ENCODE data around the gene HSPB6. TPM values are rescaled to one million over a fixed set of nuclear protein-coding genes. Genes with fewer than 3 reads are reported as not detected.
"Not testable (repeated sequence)": the region's sequence is repeated elsewhere in the genome, so short reads cannot be mapped to it uniquely, and the experiment has no call there.

Gene HSPB6
- total RNA-seq, 2 experiments from 2014 or later: 0.40 to 0.55 TPM

DNA sequence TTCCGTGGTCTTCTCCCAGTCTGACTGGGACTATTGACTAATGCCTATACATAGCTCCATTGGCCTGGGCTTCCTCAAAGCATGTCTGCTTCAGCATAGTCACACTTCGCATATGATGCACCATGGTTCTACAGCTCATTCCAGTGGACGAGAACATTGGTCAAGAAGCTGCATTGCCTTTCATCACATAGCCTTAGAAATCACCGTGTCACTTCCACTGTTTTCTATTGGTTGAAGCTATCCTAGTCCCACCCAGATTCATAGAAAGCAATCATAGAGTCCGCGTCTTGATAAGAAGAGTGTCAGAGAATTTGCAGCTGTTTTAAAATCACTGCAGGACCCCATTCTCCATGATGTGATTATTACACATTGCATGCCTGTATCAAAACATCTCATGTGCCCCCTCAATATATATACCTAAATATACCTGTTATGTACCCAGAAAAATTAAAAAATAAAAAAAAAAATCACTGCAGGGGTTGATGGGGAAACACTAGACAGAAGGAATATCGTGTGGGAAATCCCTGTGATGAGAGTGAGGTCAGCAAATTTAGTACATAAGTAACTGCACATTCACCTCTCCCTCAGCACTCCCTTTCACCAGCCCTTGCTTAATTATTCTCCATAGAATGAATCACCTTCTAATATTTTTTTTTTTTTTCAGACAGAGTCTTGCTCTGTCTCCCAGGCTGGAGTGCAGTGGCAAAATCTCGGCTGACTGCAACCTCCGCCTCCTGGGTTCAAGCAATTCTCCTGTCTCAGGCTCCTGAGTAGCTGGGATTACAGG lies 16.4 kb upstream of the HSPB6 start:
- no peak overlapping the region for H3K4me3 Mint-ChIP-seq
- intact Hi-C loops (cut with micrococcal nuclease): no loop called here

DNA sequence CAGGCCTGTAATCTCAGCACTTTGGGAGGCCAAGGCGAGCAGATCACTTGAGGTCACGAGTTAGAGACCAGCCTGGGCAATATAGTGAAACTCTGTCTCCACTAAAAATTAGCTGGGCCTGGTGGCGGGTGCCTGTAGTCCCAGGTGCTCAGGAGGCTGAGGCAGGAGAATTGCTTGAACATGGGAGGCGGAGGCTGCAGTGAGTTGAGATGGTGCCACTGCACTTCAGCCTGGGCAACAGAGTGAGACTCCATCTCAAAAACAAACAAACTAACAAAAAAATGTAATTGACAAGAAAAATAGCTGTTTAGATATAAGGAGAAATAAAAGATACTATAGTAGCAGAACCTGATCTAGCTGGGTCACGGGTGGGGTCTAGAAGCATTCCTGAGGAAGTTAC lies 15.5 kb upstream of the HSPB6 start:
- H3K27me3 Mint-ChIP-seq (ENCODE audit: low read depth); H3K9me3 Mint-ChIP-seq; intact Hi-C loops (cut with micrococcal nuclease); H3K27ac Mint-ChIP-seq; DNase-seq; H3K4me3 Mint-ChIP-seq: not testable (repeated sequence)
- CTCF ChIA-PET: interaction anchor here (0.9 to 1.4 kb wide), 2 partner anchors 21 to 78 kb away, joined by 3 read pairs; no protein-coding TSS in a partner anchor
- Mint-ChIP-seq H3K4me1 (ENCODE audit: low read depth) (peaks cover 18% of the 10 kb centered on the region), H3K36me3 (ENCODE audit: low read depth) (peaks cover 11% of the 10 kb centered on the region)

More for the DNA sequence above, 16.4 kb upstream of the HSPB6 start:
- no peaks in the 10 kb centered on the region for H3K9me3 Mint-ChIP-seq
- H3K4me1 Mint-ChIP-seq (ENCODE audit: low read depth): peaks cover 18% of the 10 kb centered on the region
- no peak for DNase-seq
- peaks cover 10% of the 10 kb centered on the region for H3K36me3 Mint-ChIP-seq (ENCODE audit: low read depth)
- CTCF ChIA-PET: interaction anchor here (0.9 to 1.4 kb wide), 2 partner anchors 22 to 79 kb away, joined by 3 read pairs; no protein-coding TSS in a partner anchor
- H3K27me3 Mint-ChIP-seq (ENCODE audit: low read depth): no peaks in the 10 kb centered on the region
- H3K27ac Mint-ChIP-seq: no peak overlapping the region

DNA sequence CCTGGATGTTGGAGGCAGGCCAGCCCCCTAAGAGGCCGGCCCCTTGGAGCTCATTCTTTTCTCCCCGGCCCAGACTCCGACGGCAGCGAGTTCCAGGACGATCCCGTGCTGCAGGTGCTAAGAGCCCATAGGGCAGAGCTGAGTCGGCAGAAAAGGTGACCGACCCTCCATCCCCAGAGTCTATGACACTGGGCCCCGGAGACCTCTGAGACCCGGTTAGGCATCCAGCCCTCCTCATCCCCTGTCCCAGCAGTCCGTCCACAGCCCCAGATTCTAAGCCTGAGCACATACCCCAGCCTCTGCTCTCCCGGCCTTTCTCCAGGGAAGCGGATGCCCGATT lies 11.2 kb upstream of the HSPB6 start:
- intact Hi-C loops (cut with micrococcal nuclease): no loop called here
- H3K36me3 Mint-ChIP-seq (ENCODE audit: low read depth): peaks cover 20% of the 10 kb centered on the region
- H3K4me3 Mint-ChIP-seq: no peak overlapping the region
- DNase-seq: no peak
- no peaks in the 10 kb centered on the region for H3K4me1 Mint-ChIP-seq (ENCODE audit: low read depth)
- CTCF ChIA-PET: no interaction called here
- no peaks in the 10 kb centered on the region for H3K9me3 Mint-ChIP-seq
- H3K27me3 Mint-ChIP-seq (ENCODE audit: low read depth): no peaks in the 10 kb centered on the region
- H3K27ac Mint-ChIP-seq: no peak overlapping the region

DNA sequence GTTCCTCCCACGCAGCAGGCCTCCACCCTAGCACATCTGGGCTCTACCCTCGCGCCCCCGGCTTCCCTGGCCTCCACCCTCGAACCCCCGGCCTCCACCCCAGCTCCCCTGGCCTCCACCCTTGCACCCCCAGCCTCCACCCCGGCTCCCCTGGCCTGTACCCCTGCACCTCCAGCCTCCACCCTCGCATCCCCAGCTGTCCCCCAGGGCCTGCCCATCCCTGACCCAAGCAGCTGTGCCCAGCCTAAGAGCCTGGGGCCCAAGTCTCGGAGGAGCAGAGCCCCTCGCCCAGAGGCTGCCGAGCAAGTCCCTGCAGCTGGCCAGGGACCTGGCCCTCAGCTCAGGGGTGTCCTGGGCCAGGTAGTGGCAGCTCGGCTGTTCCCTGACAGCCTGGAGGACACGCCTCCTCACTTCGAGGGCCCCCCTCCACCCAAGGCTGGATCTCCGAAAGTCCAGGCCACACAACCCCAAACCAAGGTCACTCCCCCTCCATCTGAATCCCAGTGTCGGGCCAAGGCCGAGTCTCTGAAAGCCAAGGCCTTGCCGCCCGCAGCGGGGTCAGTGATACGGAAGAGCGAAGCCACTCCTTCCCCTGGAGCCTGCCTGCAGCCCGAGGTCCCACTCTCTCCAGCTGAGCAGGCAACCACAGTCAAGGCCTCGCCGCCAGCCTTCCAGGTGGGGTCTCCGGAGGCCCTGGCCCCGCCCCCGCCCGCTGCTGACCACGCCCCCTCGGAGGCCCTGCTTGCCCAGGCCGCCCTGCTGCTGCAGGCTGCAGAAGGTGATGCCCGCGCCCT lies 10.7 kb upstream of the HSPB6 start:
- Mint-ChIP-seq H3K27ac (no peak overlapping the region), H3K4me1 (ENCODE audit: low read depth) (no peaks in the 10 kb centered on the region), H3K9me3 (no peaks in the 10 kb centered on the region), H3K27me3 (ENCODE audit: low read depth) (no peaks in the 10 kb centered on the region), H3K4me3 (no peak overlapping the region), H3K36me3 (ENCODE audit: low read depth) (peaks cover 20% of the 10 kb centered on the region)
- no peak for DNase-seq
- intact Hi-C loops (cut with micrococcal nuclease): no loop called here
- CTCF ChIA-PET: no interaction called here

DNA sequence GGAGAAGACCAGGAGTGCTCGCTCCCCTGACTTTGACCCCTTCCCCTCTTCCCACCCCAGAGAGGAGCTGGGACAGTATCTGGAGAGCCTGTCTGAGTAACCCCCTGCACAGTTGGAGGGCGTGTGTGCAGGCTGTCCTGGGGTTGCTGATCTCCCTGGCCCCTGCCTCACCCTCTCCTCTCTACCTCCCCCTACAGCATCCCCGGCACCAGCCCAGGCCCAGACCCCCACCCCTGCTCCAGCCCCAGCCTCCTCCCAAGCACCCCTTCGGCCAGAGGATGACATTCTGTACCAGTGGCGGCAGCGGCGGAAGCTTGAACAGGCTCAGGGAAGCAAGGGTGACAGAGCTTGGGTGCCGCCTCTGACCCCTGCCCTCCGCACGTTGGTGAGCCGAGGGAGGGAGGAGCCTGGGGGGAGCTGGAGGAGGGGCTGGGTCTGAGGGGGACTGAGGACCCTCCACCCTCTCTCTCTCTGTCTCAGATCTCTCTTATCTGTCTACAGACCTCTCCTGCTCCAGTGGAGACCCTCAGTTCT lies 9.8 kb upstream of the HSPB6 start:
- H3K4me1 Mint-ChIP-seq (ENCODE audit: low read depth): no peaks in the 10 kb centered on the region
- H3K36me3 Mint-ChIP-seq (ENCODE audit: low read depth): peaks cover 26% of the 10 kb centered on the region

DNA sequence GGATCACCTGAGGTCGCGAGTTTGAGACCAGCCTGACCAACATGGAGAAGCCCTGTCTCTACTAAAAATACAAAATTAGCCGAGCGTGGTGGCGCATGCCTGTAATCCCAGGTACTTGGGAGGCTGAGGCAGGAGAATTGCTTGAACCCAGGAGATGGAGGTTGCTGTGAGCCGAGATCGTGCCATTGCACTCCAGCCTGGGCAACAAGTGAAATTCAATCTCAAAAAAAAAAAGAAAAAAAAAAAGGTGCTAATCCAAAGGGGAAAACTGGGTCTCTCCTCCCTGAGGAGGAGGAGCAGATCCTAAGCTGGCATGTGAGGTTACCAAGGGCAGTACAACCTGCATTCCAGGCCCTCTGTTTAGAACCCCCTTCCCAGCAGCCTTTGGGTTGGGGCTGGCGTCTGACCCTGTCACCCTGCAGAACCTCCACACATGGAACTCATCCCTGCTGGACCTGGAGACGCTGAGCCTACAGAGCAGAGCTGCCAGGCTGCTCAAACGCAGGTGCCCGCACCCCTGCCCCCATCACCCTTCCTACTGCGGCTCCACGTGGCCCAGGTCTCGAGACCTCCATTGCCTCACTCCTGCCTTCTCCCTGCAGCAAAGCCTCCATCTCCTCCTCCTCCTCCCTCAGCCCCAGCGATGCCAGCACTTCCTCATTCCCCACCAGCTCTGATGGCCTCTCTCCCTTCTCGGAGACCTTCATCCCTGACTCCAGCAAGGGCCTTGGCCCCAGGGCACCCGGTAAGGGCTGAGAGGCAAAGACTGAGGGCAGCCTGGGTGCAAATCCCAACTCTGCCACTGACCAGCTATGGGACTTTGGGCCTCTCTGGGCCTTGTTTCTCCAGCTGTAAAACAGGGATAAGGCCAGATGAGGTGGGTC lies 7.8 kb upstream of the HSPB6 start:
- intact Hi-C loops (cut with micrococcal nuclease): no loop called here
- peaks cover 28% of the 10 kb centered on the region for H3K36me3 Mint-ChIP-seq (ENCODE audit: low read depth)
- DNase-seq: no peak
- no peak overlapping the region for H3K27ac Mint-ChIP-seq
- no peaks in the 10 kb centered on the region for H3K27me3 Mint-ChIP-seq (ENCODE audit: low read depth)
- CTCF ChIA-PET: interaction anchor here (1.0 kb wide), 1 partner anchor 55 kb away, joined by 4 read pairs; no protein-coding TSS in a partner anchor
- H3K4me3 Mint-ChIP-seq: no peak overlapping the region
- H3K9me3 Mint-ChIP-seq: no peaks in the 10 kb centered on the region
- H3K4me1 Mint-ChIP-seq (ENCODE audit: low read depth): peaks cover 1% of the 10 kb centered on the region

More for the DNA sequence above, 9.8 kb upstream of the HSPB6 start:
- intact Hi-C loops (cut with micrococcal nuclease): no loop called here
- H3K4me3 Mint-ChIP-seq: no peak overlapping the region
- CTCF ChIA-PET: no interaction called here
- DNase-seq: no peak
- no peaks in the 10 kb centered on the region for H3K9me3 Mint-ChIP-seq
- H3K27ac Mint-ChIP-seq: no peak overlapping the region
- H3K27me3 Mint-ChIP-seq (ENCODE audit: low read depth): no peaks in the 10 kb centered on the region

DNA sequence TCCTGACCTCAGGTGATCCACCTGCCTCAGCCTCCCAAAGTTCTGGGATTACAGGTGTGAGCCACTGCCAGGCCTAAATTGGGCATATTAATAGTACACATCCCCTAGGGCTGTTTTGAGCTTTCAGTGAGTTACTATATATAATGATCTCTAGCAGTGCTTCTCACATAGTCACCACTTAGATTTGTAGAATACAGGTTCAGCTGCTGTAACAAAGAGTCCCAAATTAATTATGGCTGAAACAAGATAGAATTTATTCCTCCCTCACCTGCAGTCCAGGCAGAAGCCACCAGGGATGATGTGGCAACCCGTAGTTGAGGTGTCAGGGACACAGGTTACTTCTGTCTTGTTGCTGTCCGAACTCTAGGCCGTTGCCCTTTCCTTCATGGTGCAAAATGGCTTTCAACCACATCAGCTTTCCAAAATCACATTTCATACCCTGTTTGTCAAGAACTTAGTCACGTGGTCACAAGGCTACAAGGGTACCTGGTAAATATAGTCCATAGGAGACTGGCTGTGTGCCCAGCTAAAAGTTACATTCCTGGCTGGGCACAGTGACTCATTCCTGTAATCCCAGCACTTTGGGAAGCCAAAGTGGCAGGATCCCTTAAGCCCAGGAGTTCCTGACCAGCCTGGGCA lies 4.0 kb upstream of the HSPB6 start:
- Mint-ChIP-seq H3K27me3 (ENCODE audit: low read depth) (peaks cover 8% of the 10 kb centered on the region), H3K9me3 (no peaks in the 10 kb centered on the region), H3K36me3 (ENCODE audit: low read depth) (peaks cover 23% of the 10 kb centered on the region), H3K27ac (no peak overlapping the region), H3K4me3 (no peak overlapping the region), H3K4me1 (ENCODE audit: low read depth) (peaks cover 19% of the 10 kb centered on the region)
- intact Hi-C loops (cut with micrococcal nuclease): no loop called here
- no peak for DNase-seq
- CTCF ChIA-PET: no interaction called here

DNA sequence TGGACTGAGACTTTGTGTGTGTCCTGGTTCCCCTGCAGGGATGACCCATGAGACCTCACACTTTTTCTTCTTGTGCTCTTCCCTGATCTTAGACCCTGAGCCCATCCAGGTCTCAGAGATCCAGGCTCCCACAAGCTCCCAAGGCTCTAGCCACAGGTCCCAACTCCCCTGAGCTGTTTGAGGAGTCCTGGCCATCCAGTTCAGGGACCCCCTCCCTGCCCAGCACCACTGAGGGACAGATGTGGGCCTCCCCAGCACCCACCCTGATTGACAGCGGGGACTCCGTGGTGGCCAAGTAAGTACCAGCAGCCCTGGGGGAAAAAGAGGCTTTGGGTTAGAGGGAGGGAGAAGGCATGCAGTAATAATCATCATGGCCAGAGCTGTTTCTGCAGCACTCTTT lies 2.9 kb upstream of the HSPB6 start:
- intact Hi-C loops (cut with micrococcal nuclease): no loop called here
- H3K27ac Mint-ChIP-seq: no peak overlapping the region

DNA sequence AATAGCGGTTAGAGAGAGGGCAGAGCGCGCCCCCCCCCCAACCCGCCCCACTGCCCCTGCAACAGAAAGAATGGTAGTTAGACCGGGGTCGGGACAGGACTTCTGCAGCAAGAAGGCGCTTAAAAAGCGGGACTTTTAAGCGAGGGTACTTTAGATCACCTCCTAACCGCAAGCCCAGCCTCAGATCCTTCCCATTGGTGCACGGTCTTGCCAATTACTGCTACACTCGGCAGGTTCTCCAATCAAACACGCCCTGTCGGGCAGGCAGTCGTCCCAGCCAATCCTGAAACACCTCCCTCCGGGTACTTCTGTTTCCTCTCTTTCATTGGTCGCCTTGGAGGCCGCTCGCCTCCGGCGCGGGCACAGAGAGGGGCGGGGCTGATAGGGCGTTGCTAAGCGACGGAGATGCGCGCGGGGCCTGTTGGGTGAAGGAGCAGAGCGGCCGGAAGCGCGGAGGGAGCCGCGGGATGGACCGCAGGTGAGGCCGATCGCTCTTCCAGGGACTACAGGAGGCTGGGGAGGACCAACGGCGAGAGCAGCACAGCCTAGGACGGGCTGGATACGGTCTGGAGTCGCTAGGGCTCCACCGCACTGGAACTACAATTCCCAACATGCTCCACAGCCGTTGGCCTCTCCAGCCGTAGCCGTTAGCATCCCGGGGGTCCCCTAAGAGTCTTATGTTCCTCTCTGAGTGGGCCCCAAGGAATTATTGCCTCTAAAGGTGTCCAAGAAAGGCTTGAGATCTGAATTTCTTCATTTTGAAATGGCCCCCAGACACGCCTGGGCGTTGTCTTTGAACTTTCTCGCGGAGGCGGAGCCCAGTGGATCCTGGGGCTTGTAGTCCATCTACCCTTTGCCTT lies 1.1 kb upstream of the HSPB6 start, which contains the start of gene PROSER3:
Gene PROSER3, plus strand, starts transcription at position 428 of the 860 bp plus-strand sequence. Its CDS starts 40 bp downstream, at position 468.
- Mint-ChIP-seq H3K27ac (peak within 1 kb of the TSS; percentile 92), H3K4me1 (ENCODE audit: low read depth) (peaks cover 20% of the 10 kb centered on the region), H3K4me3 (peak within 1 kb of the TSS; percentile 90), H3K27me3 (ENCODE audit: low read depth) (peaks cover 8% of the 10 kb centered on the region), H3K9me3 (no peaks in the 10 kb centered on the region), H3K36me3 (ENCODE audit: low read depth) (peaks cover 27% of the 10 kb centered on the region)
- peak; percentile 99 for DNase-seq
- CTCF ChIA-PET: interaction anchor here (1.1 to 1.3 kb wide), 2 partner anchors 10 to 16 kb away, joined by 4 read pairs; partner anchors contain the start of genes IGFLR1 and LIN37
- intact Hi-C loops (cut with micrococcal nuclease): loop anchor here (1.0 to 2.0 kb wide), 7 partner anchors 10 to 297 kb away; partner anchors contain the start of genes ALKBH6, ARHGAP33, LIN37 and THAP8

More for the DNA sequence above, 2.9 kb upstream of the HSPB6 start:
- peak overlapping the region; percentile 90 for H3K4me3 Mint-ChIP-seq
- H3K27me3 Mint-ChIP-seq (ENCODE audit: low read depth): peaks cover 8% of the 10 kb centered on the region
- DNase-seq: no peak
- peaks cover 21% of the 10 kb centered on the region for H3K36me3 Mint-ChIP-seq (ENCODE audit: low read depth)
- no peaks in the 10 kb centered on the region for H3K9me3 Mint-ChIP-seq
- CTCF ChIA-PET: no interaction called here
- H3K4me1 Mint-ChIP-seq (ENCODE audit: low read depth): peaks cover 20% of the 10 kb centered on the region

DNA sequence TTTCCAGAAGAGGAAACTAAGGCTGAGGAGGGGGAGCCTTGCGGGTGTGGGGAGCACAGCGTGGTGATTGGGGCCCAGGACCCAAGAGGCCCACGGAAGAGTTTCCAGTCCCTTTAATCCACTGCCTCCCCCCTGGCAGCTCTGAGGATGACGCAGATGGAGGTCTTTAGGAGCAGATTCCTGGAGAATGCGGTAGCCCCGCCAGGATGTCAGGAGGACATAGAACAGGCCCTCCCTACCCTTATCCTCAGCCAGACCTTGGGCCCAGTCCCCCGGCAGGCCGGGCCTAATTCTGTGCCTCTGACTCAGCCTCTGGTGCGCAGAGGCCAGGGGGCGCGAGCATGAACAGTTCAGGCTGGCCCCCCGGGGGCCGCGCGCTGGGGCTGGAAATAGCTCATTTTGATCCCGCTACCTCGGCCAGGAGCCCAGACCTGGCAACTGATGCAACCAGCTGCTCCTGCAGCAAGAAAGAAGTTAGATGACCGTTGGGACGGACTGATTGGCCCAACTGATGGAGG lies 461 bp upstream of the HSPB6 start:
- peak; percentile 56 for DNase-seq
- intact Hi-C loops (cut with micrococcal nuclease): loop anchor here (2.0 kb wide), 1 partner anchor 298 kb away; the partner anchor contains the start of genes THAP8 and WDR62
- peaks cover 20% of the 10 kb centered on the region for H3K4me1 Mint-ChIP-seq (ENCODE audit: low read depth)
- CTCF ChIA-PET: interaction anchor here (0.8 to 1.3 kb wide), 3 partner anchors 9 to 208 kb away, joined by 3 to 4 read pairs (median 4); partner anchors contain the start of genes IGFLR1 and LIN37
- no peaks in the 10 kb centered on the region for H3K9me3 Mint-ChIP-seq
- H3K27ac Mint-ChIP-seq: peak overlapping the region; percentile 92
- H3K27me3 Mint-ChIP-seq (ENCODE audit: low read depth): peaks cover 8% of the 10 kb centered on the region
- peak overlapping the region; percentile 90 for H3K4me3 Mint-ChIP-seq
- peaks cover 26% of the 10 kb centered on the region for H3K36me3 Mint-ChIP-seq (ENCODE audit: low read depth)
